ENCODE results near the gene OR51B4. TPM values are rescaled to one million over a fixed set of nuclear protein-coding genes. Genes with fewer than 3 reads are reported as not detected.

The OR51B4 gene
- total and polyA plus RNA-seq, 9 of the 15 experiments (the other 6 are each of a cell fraction or from before 2014, with no cell fraction given): 17.1 to 64.6 (median 39.9) TPM

DNA sequence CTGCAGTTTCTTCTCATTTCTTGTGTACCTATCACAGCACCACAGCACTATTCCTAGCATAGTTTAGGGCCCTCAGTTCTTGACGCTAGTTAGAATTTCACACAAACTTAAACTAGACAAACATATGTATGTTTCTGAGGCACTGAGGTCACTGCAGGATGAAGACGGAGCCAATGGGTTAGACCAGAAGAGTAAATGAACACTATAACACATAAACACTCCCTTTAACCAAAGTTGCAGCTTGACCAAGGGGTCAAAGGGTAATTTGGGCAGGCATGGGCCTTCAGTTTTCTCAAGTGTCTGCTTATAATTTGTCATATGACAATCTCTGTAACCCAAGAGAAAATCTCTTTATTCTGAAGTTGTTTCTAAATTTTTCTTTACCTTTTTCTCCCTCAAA is 19.1 kb downstream of the OR51B4 start (continued):
- TF ChIP-seq ZNF449 (CRISPR knock-in tag; IDR thresholded peaks at IDR 0.05) (0 out of 2 replicates have a peak, but pooled peaks have one; percentile 18), SRSF7 (optimal IDR thresholded peaks at IDR 0.05; ENCODE audit: low read depth, low read length) (no peak), EWSR1 (IDR thresholded peaks at IDR 0.05; ENCODE audit: borderline replicate concordance, low read depth, partially characterized antibody) (no peak), DACH1 (IDR thresholded peaks at IDR 0.05; ENCODE audit: partially characterized antibody) (no peak), NFIC (IDR thresholded peaks at IDR 0.05) (no peak)

DNA sequence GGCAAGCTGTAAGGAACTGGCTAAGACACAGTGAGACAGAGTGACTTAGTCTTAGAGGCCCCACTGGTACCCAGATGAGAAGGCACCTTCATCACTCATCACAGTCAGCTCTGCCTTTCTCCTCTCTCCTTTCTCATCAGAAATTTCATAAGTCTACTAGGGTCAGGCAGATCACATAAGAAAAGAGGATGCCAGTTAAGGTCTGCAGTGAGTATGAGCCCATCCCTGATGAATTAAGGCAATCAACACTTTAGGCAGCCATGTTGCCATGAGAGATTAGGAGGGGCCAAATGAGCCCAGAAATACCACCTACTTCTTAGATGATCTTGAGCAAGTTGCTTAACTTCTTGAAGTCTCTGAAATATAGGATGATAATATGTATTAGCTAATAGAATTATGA is 20.1 kb downstream of the OR51B4 start:
- Histone ChIP-seq H3K27ac (ENCODE audit: extremely low read depth, low read depth, low read length) (peak overlapping the region; percentile 51), H3K9me1 (ENCODE audit: control insufficient read depth, insufficient read depth, low read length) (no peaks in the 10 kb centered on the region), H3K27me3 (ENCODE audit: control insufficient read depth in 2 of 2, insufficient read depth in 2 of 2, low read length in 2 of 2) (no peaks in the 10 kb centered on the region), H4K20me1 (replicated peaks; ENCODE audit: control insufficient read depth, insufficient read depth, low read length) (no peaks in the 10 kb centered on the region), H3K4me2 (ENCODE audit: insufficient read depth, low read length) (peak overlapping the region; percentile 27; the same call in 1 of the 2 replicates), H3K36me3 (ENCODE audit: control insufficient read depth, insufficient read depth, low read length) (peaks cover 55% of the 10 kb centered on the region), H3K4me1 (replicated peaks in 1 of 2; ENCODE audit: control insufficient read depth in 2 of 2, insufficient read depth in 2 of 2, low read length in 2 of 2) (peaks cover 30 to 91% of the 10 kb centered on the region in 2 experiments), H2AFZ (ENCODE audit: low read depth, low read length) (no peak overlapping the region), H3K9ac (ENCODE audit: insufficient read depth in 1 of 2, low read depth in 2 of 2, low read length in 2 of 2) (0 out of 4 replicates have a peak overlapping the region, but pooled peaks of 1 of the 2 experiments have one; percentile 3), H3K79me2 (ENCODE audit: control insufficient read depth, insufficient read depth, low read length) (peaks cover 89% of the 10 kb centered on the region), H3K4me3 (no peak overlapping the region), H3K9me3 (replicated peaks; ENCODE audit: control insufficient read depth, insufficient read depth, low read depth, low read length) (no peaks in the 10 kb centered on the region)
- ChIA-PET CTCF (ENCODE audit: low intra/inter-chr PET ratio) (no interaction called here), POLR2A (interaction anchor here (0.9 to 7.3 kb wide), 7 partner anchors 8 to 224 kb away, joined by 3 to 55 read pairs (median 7); partner anchors contain the start of genes HBE1 and HBG1)
- intact Hi-C loops (cut with micrococcal nuclease): loop anchor here (10.0 kb wide), 2 partner anchors 223 to 313 kb away; partner anchors contain the start of genes TRIM6 and UBQLN3
- in situ Hi-C loops (cut with MboI): no loop called here
- FAIRE-seq (no peak), ATAC-seq (no peak), DNase-seq (ENCODE audit: extremely low read depth in 1 of 4, low spot score in 3 of 4) (no peak)
- BruUV-seq (replicated peaks): no TSS peak
- TF ChIP-seq RBFOX2 (IDR thresholded peaks at IDR 0.05; ENCODE audit: low read depth, low read length) (no peak), JUNB (CRISPR knock-in tag; conservative IDR thresholded peaks at IDR 0.05) (no peak), ZNF592 (IDR thresholded peaks at IDR 0.05) (0 out of 2 replicates have a peak, but pooled peaks have one; percentile 37), HSF4 (CRISPR knock-in tag; IDR thresholded peaks at IDR 0.05; ENCODE audit: borderline replicate concordance) (peak; percentile 27; the same call in 1 of the 2 replicates), MEF2D (tag; conservative IDR thresholded peaks at IDR 0.05; ENCODE audit: low read depth) (no peak), RFX1 (IDR thresholded peaks at IDR 0.05) (peak; percentile 12; the same call in 1 of the 2 replicates), ZMIZ1 (IDR thresholded peaks at IDR 0.05; ENCODE audit: low read depth in 2 of 2, low read length in 2 of 2) (no peak)
